IPS-15b (cell line): Measurements from ENCODE around the gene FUT2.
A peak's percentile ranks its signal among the peaks of the same experiment; 100 is the strongest.

Source experiments
- H3K27me3 ChIP-seq: one replicate; pipeline ENCODE4 v1.6.1; 2013; ENCODE audit warnings: low read length; ENCODE audit not compliant: control insufficient read depth, insufficient read depth
- H3K36me3 ChIP-seq: one replicate; pipeline ENCODE4 v1.6.1; 2013; ENCODE audit warnings: low read length; ENCODE audit not compliant: control insufficient read depth, insufficient read depth
- H3K4me1 ChIP-seq: one replicate; pipeline ENCODE4 v1.6.1; 2013; ENCODE audit warnings: mild to moderate bottlenecking, low read length; ENCODE audit not compliant: control insufficient read depth, insufficient read depth
- H3K4me3 ChIP-seq: one replicate; pipeline ENCODE4 v1.5.1; 2013; ENCODE audit warnings: low read depth, low read length
- H3K9ac ChIP-seq: one replicate; pipeline ENCODE4 v1.6.1; 2013; ENCODE audit warnings: low read depth, mild to moderate bottlenecking, low read length
- H3K9me3 ChIP-seq: one replicate; pipeline ENCODE4 v1.6.1; 2013; ENCODE audit warnings: mild to moderate bottlenecking, low read length; ENCODE audit not compliant: control insufficient read depth, insufficient read depth

FUT2 gene

GRCh38 chr19:48739404-48740163, 43.8 kb downstream of the FUT2 start:
- peak overlapping the region; percentile 48 for H3K4me3 ChIP-seq
- H3K9me3 ChIP-seq: no peaks in the 10 kb centered on the region
- H3K27me3 ChIP-seq: peaks cover 19% of the 10 kb centered on the region
- peaks cover 7% of the 10 kb centered on the region for H3K4me1 ChIP-seq
- no peak overlapping the region for H3K9ac ChIP-seq
- no peaks in the 10 kb centered on the region for H3K36me3 ChIP-seq

- peak within 1 kb of the TSS; percentile 48 for H3K4me3 ChIP-seq
These were observed 44.6 kb downstream of the FUT2 start, which contains the start of gene RASIP1 for GRCh38 chr19:48740164-48740972. Gene RASIP1 (minus strand): TSS chr19:48740610. CDS start chr19:48740282, 328 bp downstream.

GRCh38 chr19:48741129-48741999, 45.6 kb downstream of the FUT2 start:
- Histone ChIP-seq H3K27me3 (peaks cover 19% of the 10 kb centered on the region), H3K4me1 (peaks cover 11% of the 10 kb centered on the region), H3K4me3 (peak overlapping the region; percentile 48), H3K36me3 (no peaks in the 10 kb centered on the region), H3K9ac (no peak overlapping the region), H3K9me3 (no peaks in the 10 kb centered on the region)

More at GRCh38 chr19:48740164-48740972, 44.6 kb downstream of the FUT2 start, which contains the start of gene RASIP1:
- Histone ChIP-seq H3K36me3 (no peaks in the 10 kb centered on the region), H3K9ac (no peak within 1 kb of the TSS), H3K4me1 (peaks cover 8% of the 10 kb centered on the region), H3K27me3 (peaks cover 19% of the 10 kb centered on the region), H3K9me3 (no peaks in the 10 kb centered on the region)

- H3K9ac ChIP-seq: no peak overlapping the region
- no peaks in the 10 kb centered on the region for H3K36me3 ChIP-seq
- peak overlapping the region; percentile 24 for H3K4me3 ChIP-seq
- H3K27me3 ChIP-seq: peaks cover 19% of the 10 kb centered on the region
- H3K4me1 ChIP-seq: peaks cover 12% of the 10 kb centered on the region
- no peaks in the 10 kb centered on the region for H3K9me3 ChIP-seq
These were observed 46.3 kb downstream of the FUT2 start for GRCh38 chr19:48742096-48742495.

GRCh38 chr19:48745208-48745995, 49.6 kb downstream of the FUT2 start:
- H3K4me3 ChIP-seq: peak overlapping the region; percentile 9
- H3K9ac ChIP-seq: no peak overlapping the region
- peaks cover 5% of the 10 kb centered on the region for H3K27me3 ChIP-seq
- H3K4me1 ChIP-seq: peaks cover 9% of the 10 kb centered on the region
- H3K9me3 ChIP-seq: no peaks in the 10 kb centered on the region
- peaks cover 8% of the 10 kb centered on the region for H3K36me3 ChIP-seq

- Histone ChIP-seq H3K4me3 (peak overlapping the region; percentile 55), H3K9me3 (no peaks in the 10 kb centered on the region), H3K27me3 (no peaks in the 10 kb centered on the region), H3K4me1 (peaks cover 6% of the 10 kb centered on the region), H3K36me3 (peaks cover 15% of the 10 kb centered on the region), H3K9ac (no peak overlapping the region)
These were observed 50.3 kb downstream of the FUT2 start for GRCh38 chr19:48746110-48746509.

GRCh38 chr19:48746738-48747575, 51.2 kb downstream of the FUT2 start, which contains the start of gene IZUMO1:
Gene IZUMO1 (minus strand): TSS chr19:48746909. CDS start chr19:48745859, 1,050 bp downstream.
- Histone ChIP-seq H3K4me3 (peak within 1 kb of the TSS; percentile 55), H3K9me3 (no peaks in the 10 kb centered on the region), H3K27me3 (no peaks in the 10 kb centered on the region), H3K4me1 (peaks cover 9% of the 10 kb centered on the region), H3K9ac (peak within 1 kb of the TSS; percentile 6), H3K36me3 (peaks cover 16% of the 10 kb centered on the region)

- Histone ChIP-seq H3K27me3 (no peaks in the 10 kb centered on the region), H3K4me3 (no peak overlapping the region), H3K4me1 (peaks cover 9% of the 10 kb centered on the region), H3K9ac (no peak overlapping the region), H3K36me3 (peaks cover 18% of the 10 kb centered on the region), H3K9me3 (no peaks in the 10 kb centered on the region)
These were observed 53.9 kb downstream of the FUT2 start for GRCh38 chr19:48749571-48750198.

GRCh38 chr19:48750351-48750750, 54.6 kb downstream of the FUT2 start:
- H3K4me1 ChIP-seq: peaks cover 9% of the 10 kb centered on the region
- no peak overlapping the region for H3K9ac ChIP-seq
- H3K4me3 ChIP-seq: no peak overlapping the region
- H3K27me3 ChIP-seq: no peaks in the 10 kb centered on the region
- no peaks in the 10 kb centered on the region for H3K9me3 ChIP-seq
- peaks cover 18% of the 10 kb centered on the region for H3K36me3 ChIP-seq
